HG03342 (cell line): ENCODE measurements around the gene DHX32.

Source experiments
- ATAC-seq: cut with Tn5 transposase; IDR thresholded peaks from one replicate; pipeline ENCODE4 v1.9.1; 2021; ENCODE audit warnings: mild to moderate bottlenecking, moderate library complexity; ENCODE audit not compliant: unreplicated experiment

The DHX32 gene

DNA sequence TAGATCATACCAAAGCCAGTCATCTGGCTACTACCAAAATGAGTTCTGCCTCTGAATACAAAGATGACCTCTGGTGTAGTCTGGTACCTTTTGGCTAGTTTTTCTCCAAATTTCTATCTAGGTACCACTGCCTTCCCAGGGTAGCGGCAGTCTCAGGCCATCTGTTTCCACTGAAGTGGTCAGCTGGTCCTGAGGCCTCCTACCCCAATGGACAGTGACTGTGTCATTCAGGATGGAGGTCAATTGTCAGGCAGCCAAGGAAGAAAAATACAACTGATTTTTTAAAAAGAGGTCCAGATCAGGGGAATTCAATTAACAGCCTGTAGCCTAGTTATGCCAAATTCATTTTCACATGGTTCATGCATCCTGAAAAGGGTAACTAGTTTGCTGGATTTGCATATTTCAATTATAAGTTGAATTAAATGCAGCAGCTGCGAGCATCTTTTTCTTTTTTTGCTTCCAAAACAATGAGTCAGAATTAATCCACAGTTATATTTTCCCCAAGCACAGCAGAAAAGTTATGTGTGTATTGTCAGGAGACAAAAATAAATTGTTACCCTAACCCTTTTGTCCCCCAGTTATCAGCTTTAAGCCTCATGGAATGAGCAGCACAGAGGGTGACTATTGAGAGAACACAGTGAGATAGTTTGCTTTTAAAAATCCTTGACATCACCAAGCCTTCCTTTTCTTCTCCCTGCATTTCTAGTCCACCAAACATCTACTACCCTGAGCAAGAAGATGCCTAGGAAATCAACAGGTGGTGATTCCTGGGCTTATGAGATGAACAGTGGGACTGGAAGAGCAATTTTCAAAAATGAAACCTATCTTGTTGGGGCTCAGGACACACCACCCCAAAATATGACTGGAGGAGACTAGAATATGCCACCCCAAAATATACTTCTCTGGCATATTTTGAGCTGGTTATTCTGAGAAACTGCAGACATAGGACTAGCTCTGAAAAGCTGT, 30.0 kb downstream of the DHX32 start:
- ATAC-seq: no peak

DNA sequence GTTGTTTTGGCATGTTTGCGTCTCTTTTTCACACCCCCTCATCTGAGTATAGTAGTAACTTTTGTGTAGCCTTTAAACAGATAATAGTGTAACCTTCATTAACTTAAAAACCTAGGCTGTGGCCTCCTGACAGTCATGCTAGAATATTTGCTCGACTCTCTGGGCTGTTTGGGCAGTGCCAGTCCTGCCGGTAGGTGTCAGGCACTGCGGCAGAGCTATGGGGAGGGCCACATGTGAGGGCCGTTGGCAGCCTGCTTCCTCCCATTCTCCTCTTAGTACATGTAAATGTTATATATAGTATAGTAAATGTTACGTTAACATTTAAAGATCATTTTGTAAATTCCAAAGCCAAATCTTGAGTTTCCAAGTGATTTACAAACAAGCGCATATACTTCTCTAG, 31.6 kb downstream of the DHX32 start:
- no peak for ATAC-seq

DNA sequence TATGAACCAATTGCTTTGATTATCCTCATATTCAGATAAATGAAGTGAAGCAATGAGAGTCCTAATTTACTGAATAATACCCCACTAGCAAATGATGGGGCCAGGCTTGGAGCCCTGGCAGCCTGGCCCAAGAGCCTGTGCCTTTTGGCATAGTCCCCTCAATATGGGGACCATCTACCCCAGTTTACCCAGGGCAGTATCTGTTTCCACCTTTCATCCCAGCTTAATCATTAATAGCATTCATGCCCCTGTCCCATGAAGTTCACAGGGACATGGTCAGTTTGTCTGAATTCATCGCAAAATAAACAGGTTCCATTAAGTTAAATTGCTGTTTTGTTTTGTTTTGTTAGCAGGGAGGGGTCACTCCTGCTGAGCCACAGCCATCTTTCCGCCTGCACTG, 32.2 kb downstream of the DHX32 start:
- ATAC-seq: no peak

DNA sequence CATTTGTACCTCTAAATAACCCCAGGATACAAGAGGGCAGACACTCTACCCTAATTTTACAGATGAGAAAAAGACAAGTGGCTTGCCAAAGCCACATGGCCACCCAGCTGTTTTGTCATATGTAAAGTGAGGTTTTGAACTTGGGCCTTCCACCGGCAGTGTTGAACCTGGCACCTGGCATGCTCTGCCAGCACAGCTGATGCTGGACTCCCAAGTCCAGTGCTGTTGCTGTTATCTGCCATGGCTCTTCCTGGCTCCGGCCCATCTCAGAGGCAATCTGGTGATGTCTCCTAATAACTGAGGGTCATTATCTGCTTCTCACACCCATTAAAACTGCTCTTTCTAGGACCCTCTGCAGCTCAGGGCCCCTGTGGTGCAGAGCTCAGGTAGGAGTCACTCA, 32.7 kb downstream of the DHX32 start:
- no peak for ATAC-seq

DNA sequence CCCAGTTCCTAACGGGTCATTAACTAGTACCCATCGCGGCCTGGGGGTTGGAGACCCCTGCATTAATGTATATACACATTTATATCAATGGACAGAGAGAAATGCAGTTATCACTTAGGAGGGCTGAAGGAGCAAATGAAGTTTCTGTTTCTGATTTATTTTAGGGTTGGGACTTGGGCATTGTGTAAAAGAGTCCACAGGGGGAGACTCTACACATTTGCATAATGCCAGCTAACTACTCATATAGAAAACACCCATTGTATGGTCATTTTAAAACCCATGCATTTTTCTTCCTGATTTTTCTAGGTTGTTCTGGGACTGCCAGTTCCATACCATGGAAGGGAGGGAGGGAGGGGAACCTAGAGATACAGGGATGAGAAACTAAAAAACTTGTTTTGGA, 34.2 kb downstream of the DHX32 start:
- peak; percentile 61 for ATAC-seq

DNA sequence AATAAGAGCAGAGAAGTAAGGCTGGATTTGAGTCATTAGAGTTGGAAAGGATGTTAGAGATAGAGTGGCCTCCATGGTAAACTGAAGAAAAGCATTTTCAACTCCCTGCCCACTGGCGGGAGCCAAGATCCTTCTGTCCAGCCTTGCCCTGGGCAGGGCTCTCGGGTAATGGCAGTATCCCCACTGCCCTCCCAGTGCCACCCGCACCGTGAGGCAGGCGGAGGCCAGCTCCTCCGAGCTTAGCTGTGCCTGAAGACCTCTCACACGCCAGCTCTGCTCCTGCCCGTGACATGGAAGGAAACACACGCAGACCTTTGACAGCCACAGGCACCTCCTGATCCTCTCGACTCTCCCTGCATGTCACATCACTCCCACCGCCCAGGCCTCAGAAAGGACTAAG, 35.5 kb downstream of the DHX32 start:
- ATAC-seq: no peak

DNA sequence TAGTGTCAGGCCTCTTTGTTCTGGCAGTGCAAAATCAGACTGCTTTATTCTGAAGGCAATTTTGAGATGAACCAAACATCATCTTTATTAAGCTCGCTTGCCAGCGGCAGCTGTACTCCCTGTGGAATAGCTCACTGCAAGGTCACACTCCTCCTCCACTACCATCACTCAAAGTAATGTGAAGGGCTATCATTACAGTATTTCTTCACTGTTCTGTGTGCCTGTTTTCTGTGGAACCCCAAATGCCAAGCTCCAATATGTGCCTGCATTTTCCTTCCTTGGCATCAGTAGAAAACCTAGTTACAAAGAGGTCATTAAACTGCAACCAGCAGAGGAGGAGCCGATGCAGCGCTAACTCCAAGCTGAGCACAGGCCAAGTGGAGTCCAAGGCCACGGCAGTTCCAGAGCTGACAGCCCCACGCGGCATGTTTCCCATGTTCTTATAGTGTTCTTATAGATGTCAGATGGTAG, 36.3 kb downstream of the DHX32 start:
- no peak for ATAC-seq

DNA sequence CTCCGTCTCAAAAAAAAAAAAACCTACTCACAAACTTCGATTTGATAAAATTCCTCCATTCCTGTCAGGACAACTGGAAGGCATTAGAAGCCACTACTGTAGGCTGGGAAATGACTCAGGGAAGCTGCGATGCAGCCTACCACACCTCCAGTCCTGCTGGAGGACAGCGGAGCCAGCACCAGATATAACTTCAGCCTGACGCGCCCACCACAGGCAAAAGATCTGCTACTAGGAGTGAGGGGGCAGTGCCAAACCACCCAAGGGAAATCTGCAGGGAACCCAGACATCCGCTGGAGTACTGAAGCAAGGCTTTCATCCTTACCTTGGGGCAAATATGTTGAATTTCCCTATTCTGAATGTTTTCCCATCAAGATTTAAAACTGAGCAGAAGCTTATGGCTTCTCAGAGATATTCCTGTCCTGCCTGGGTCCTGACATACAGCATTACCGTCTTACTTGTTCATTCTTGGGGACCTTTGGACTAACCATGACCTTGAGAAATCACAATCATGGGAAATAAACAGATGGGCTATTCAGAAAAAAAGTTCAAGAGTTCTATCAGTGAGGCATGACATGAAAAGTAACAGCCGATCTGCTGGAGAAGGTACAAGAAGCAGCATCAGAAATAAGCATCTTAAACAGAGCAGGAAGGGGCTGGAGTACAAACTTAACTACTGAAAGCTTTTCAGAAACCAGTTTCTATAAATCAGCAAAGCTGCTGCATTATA, 37.3 kb downstream of the DHX32 start:
- ATAC-seq: no peak

DNA sequence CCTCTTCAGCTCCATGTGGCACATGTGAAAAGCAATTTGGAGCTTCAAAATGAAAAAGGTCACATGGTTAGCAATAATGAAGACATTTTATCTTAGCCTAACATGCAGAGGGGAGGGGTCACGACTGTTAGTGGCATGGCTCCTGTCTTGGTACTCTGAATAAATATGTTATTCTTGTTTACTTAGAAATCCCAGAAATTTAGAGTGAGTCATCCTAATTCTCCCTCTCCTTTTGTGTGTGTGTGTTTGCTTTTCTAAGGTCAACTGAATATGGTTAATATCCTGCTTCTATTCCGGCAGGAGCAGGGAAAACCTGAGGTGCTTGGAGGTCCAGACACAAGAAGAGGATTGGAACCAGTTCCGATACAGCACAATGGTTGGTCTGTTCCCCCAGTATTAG, 40.1 kb downstream of the DHX32 start:
- no peak for ATAC-seq

DNA sequence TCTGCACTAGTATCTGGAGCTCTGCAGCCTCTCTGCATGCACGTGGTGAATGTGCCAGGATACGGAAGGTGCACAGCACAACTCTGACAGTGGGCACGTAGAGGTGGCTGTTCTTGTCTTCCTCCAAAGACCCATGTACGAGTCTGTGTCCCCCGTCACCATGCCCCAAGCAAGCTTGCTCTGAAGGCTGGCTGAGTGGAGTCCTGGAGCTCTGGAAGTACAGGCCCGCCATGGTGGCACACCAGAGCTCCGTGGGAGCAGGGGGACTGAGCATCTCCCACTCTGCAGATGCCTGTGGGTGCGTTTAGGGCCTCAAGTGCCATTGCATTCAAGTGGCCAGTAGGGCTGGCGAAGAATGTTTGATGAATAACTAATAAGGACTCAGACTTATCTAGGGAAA, 40.7 kb downstream of the DHX32 start:
- no peak for ATAC-seq

DNA sequence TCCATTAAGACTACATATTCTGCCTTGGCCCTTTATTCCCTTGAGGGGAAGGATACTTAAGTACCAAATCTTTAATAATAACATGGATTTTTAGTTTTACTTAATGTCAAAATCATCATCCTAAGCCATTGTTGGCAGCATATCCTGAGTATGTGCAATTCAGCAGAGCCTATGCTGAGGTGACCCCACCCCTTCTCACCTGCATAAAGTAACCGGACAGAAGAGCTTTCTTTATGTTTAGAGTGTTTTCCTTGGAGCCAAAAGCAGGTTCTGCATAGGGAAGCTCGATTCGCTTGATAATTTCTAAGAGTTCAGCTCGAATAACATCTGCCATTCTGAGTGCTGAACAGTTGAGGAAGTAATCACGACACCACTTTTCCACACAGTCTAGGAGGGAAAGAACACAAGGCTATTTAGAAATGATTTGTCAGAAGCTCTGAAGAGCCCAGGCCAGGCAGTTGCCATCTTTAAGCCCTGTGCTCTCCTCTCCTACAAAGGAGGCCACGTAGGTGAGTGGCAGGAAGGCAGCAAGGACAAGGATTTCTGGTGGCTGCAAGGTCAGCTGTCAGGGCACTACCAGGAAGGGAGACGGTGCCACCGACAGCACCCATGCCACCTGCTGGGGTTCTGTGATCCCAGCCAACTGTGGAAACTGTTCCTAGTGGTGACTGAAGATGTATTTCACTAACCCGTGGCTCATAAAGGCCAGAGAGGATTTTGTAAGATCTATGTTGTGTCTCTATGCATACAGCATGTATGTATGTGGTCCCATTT, 42.1 kb downstream of the DHX32 start:
- no peak for ATAC-seq

DNA sequence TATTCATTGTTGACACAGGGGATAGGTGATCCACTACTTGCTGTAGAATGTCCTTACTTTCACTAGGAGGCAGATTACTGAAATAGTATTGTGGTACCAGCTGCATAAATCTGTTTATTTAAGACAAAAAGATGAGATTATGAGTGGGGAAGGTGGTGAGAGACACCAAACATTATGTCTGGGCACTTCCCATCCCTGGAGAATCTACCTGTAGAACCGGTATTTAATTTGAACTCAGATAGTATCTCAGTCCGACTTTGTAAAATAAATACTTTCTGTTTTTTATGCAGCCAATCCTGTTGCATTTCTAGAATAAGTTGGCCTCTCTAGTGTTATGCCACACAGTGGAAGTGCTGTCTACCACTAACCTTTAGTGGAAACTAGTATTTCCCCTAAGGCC, 44.3 kb downstream of the DHX32 start:
- no peak for ATAC-seq

DNA sequence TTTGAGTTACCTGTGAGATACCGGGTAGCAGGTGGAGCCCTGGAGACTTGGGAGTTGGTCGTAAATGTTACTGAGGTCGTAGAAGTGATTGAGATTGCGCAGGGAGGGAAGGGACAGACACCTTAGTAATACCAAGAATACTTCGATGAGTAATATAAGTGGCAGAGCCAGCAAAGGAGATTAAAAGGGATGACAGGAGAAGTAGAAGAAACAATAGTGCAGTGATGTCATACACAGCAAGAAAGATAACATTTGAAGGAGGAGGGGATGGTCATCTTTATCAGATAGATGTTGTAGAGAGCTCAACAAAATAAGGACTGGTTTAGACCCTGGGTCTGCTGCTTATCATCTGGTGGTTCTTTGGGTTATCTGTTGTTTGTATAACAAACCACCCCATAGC, 52.8 kb downstream of the DHX32 start:
- ATAC-seq: no peak

DNA sequence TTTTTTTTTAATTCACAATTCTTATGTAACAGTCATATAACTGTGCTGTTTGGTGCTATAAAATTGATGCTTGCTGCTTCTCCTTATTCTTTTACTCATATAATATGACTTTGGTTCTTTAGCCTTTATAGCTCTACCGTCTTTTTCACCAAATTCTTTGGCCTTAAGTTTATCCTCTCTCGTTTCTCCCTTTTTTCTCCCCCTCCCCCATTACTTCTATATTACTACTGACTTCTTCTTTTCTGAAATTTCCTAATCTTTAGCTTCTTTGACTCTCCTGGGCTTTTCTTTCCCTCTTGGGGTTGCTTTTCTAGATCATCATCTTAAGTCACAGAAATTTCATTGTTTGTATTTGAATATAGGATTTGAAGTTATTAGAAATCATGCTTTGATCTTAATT, 54.0 kb downstream of the DHX32 start:
- no peak for ATAC-seq

DNA sequence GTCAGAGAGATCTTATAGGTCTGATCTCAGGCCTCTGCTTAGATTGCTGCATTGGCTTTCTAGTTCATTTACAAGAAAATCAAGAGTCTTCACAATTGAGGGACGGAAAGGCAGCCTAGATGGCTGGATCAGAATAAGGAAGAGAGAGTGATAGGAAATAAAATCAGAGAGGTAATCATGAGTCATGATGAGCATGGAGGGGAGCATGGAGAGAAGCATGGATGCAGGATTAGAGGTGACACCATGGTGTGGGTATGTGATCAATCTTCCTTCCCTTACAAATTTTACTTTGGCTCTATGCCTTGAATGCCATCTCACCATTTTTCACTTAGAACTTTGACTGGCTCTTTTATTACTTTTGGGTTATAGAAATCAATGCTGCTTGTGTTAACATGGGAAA, 56.4 kb downstream of the DHX32 start:
- ATAC-seq: no peak

DNA sequence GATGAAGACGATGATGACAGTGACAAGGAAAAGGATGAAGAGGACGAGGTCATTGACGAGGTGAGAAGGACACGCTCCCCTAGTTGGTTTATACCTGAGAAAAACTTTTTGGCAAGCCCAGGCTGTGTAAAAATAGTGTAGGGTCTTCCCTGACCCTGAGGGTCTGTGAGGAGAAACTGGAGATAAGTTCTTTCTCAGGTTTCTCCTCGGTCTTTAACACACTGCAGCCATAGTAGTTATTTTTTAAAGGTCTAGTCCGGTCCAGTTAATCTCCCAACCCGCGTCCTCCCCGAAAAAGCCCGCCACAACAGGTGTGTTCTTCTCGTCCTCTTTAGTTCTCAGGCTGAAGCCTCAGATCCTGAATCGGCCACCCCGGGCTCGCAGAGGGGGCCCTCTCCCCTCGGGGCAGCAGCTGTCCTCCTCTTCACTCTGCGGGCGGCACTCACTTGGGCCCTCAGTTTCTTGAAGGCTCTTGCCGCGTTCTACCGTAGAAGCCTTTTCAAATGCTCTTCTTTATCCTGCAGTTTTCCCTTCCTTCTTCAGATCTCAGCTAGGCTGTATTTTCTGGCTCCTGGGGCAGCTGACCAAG, 57.3 kb downstream of the DHX32 start:
- ATAC-seq: no peak

DNA sequence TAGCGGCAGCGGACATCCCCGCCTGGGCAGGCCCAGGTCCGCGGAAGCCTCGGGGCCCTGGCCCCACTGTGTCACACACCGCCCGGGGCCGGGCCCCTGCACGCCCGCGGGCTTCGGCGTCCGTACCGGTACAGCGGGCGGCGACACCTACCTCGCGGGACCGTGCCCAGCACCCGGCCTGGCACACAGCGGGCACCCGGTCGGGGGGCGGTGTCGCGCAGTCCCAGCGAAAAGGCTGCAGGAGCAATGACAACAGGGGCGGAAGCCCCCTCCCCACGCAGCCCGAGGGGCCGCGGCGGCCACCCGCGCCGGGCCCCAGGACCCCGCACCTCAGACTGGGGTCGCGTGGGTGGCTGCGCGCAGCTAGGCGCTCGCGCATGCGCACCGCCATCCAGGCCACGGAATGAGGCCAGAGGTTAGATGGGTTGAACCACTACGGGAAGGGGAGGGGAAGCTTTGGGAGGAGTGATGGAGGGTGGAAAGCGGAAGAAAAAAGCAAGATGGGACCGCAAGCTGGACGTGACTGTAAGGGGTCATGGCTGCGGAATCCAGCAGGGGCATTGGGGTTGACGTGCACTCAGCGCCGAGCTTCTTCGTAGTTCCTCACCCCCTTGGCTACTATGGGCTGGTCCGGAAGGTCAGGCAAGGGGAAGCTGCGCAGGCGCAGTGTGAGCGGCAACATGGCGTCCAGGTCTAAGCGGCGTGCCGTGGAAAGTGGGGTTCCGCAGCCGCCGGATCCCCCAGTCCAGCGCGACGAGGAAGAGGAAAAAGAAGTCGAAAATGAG, 58.0 kb downstream of the DHX32 start, which contains the start of the genes BCCIP and UROS:
BCCIP (plus strand) TSS at position 669 of the 785 bp plus-strand sequence; CDS start at position 681, 12 bp downstream.
UROS (minus strand) TSS at position 381 of the 785 bp plus-strand sequence. CDS start 6,759 bp downstream, outside the sequence.
- ATAC-seq: peak; percentile 75

DNA sequence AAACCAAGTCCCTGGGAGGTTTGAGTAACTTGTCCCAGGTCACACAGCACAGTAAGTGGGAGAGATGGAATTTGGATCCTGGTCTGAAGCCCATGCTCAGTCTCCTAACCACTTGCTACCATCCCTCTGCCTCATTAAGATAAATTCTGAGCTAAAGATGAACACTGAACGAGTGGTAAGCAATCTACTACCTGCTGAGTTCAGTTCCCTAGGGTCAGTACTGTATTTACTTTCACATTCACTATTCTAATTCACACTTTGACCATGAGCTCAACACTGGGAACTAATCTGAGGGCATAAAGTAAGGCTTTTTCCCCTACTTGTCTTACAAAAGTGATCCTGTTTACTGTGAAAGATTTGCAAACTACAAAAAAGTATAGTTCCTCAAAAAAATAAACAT, 60.4 kb downstream of the DHX32 start:
- ATAC-seq: peak; percentile 56

DNA sequence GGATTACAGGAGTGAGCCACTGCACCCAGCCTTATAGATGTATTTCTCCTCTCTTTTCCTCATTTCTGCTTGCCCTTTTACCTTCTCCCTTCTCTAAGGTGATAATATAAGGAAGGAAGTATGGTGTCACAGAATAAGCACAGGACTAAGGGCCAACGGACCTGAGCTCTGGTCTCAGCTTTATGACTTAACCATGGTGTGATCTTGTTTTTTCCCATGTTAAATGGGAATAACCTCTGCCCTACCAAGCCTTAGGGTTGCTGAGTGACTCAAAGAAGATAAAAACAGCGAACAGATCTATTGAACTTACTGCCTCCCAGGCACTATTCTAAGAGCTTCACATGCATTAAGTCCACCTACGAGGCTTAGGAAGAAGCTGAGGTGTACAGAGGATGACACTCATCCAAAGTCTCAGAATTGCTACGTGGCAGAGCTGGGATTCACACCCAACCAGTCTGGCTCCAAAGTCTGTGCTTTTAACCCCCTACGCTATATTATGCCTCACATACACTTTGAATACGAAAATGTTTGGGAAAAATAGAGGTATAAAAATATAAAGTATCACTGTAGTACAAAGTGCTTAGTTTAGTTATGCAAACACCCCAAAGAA, 63.6 kb downstream of the DHX32 start:
- no peak for ATAC-seq
